Osteoblast (primary cell): ENCODE data around the gene TWF2. TPM values are rescaled to one million over a fixed set of nuclear protein-coding genes. Genes with fewer than 3 reads are reported as not detected.

Experiments
- DNase-seq: peaks from one replicate; pipeline ENCODE4 v3.0.0; 2011; ENCODE audit warnings: low spot score, mixed read lengths; ENCODE audit not compliant: insufficient read length; ENCODE audit errors: missing footprints
- H2AFZ ChIP-seq: 2 replicates; pipeline ENCODE4 v1.6.0; 2011; ENCODE audit warnings: mild to moderate bottlenecking, low read length
- H3K27ac ChIP-seq: 2 replicates; pipeline ENCODE4 v1.5.1; 2011; ENCODE audit warnings: mild to moderate bottlenecking, low read depth, low read length, moderate library complexity
- H3K27me3 ChIP-seq: 2 replicates; pipeline ENCODE4 v1.6.0; 2012; ENCODE audit warnings: mild to moderate bottlenecking, control low read depth, inconsistent platforms, low read length, moderate library complexity; ENCODE audit not compliant: insufficient read depth
- H3K36me3 ChIP-seq: 2 replicates; pipeline ENCODE4 v1.5.1; 2011; ENCODE audit warnings: mild to moderate bottlenecking, low read length, control low read depth, moderate library complexity; ENCODE audit not compliant: insufficient read depth
- H3K4me1 ChIP-seq: 2 replicates; pipeline ENCODE4 v1.5.1; 2011; ENCODE audit warnings: mild to moderate bottlenecking, low read length, control low read depth, moderate library complexity; ENCODE audit not compliant: insufficient read depth
- H3K4me2 ChIP-seq: 2 replicates; pipeline ENCODE4 v1.6.0; 2011; ENCODE audit warnings: mild to moderate bottlenecking, low read length; ENCODE audit not compliant: insufficient read depth
- H3K4me3 ChIP-seq: fragments of 200-600 bp; sonication (generic); 3 replicates; pipeline ENCODE4 v1.5.1; 2012; ENCODE audit warnings: mild to moderate bottlenecking, low read length, inconsistent platforms; ENCODE audit not compliant: insufficient read depth
- H3K79me2 ChIP-seq: 2 replicates; pipeline ENCODE4 v1.6.0; 2012; ENCODE audit warnings: mild to moderate bottlenecking, low read length, control low read depth, inconsistent platforms; ENCODE audit not compliant: insufficient read depth
- H3K9me3 ChIP-seq: 2 replicates; pipeline ENCODE4 v1.5.1; 2011; ENCODE audit warnings: low read depth, low read length, control low read depth
- H4K20me1 ChIP-seq: 2 replicates; pipeline ENCODE4 v1.6.0; 2012; ENCODE audit warnings: mild to moderate bottlenecking, low read length, control low read depth; ENCODE audit not compliant: insufficient read depth
- CTCF ChIP-seq: IDR thresholded peaks from 2 replicates; pipeline ENCODE4 v1.5.1; 2011; ENCODE audit warnings: mild to moderate bottlenecking, low read depth, low read length, moderate library complexity; ENCODE audit errors: extremely low read depth
- total RNA-seq: library from RNA; depleted of rRNA; stranded (reverse); fragments of >200 nt; gene quantifications from 2 replicates; pipeline ENCODE4 v1.2.3, GENCODE V29; 2012

The TWF2 gene
- total RNA-seq, 1 donor: 138 TPM

DNA sequence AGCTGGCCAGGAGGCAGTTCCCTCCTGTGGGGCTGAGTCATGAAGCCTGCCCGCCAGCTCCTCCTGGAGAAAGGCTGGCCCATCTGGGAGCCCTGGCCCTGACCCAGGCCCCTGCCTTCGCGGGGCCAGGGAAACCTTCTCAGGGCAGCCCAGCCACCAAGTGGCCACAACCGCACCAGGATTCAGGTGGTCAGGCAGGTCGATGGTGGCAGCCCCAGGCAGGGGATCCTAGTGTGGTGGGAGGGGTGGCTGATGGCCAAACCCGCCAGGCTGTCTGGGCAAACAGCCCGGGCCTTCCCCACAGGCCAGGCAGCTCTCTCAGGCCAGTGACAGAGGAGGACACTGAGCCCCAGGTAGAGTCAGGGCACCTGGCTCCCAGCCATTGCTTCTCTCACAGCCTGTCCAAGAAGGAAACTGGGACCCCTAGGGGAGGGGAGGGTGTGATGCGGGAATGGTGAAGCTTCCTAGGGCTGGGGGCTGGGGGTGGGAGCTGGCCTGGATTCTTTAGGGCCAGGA is 1.2 kb downstream of the TWF2 start:
- Histone ChIP-seq H3K27ac (peak overlapping the region; percentile 90), H4K20me1 (peaks cover 29% of the 10 kb centered on the region), H3K4me2 (peak overlapping the region; percentile 99), H3K9me3 (no peaks in the 10 kb centered on the region), H3K79me2 (peaks cover 56% of the 10 kb centered on the region), H3K36me3 (peaks cover 8% of the 10 kb centered on the region), H2AFZ (no peak overlapping the region), H3K4me3 (peak overlapping the region; percentile 94), H3K27me3 (no peaks in the 10 kb centered on the region), H3K4me1 (peaks cover 41% of the 10 kb centered on the region)
- DNase-seq: peak; percentile 100
- TF ChIP-seq CTCF: no peak

DNA sequence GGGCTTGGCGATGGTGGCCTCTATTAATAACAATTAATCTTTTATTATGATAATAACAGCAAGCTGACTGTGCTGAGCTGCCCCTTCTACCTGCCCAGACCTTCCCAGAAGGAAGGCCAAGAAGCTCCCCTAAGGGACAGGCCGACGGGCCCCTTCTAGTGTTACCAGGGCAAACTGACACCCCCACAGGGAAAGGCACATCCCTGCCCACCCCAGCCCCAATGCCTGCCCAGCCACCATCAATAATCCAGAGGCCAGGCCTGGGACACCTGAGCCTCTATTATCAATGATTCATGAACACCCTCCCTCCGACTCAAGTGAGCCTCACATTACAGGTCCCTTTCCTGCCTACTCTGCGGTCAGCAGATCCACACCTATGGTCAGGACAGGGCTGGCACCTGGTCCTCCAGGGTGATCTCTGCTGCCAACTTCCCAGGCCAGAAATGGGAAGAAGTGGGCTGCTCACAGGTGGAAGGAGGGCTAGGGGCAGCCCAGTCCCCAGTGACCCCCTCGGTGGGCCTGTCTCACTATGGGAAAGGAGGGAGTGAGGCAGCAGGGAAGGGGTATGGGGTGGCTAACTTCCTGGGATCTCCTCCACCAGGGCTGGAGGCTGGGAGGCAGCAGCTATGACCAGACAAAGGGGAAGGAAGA is 1.8 kb downstream of the TWF2 start:
- no peak for TF ChIP-seq CTCF
- Histone ChIP-seq H3K4me1 (peaks cover 41% of the 10 kb centered on the region), H3K9me3 (no peaks in the 10 kb centered on the region), H3K27me3 (no peaks in the 10 kb centered on the region), H2AFZ (peak overlapping the region; percentile 27), H3K4me3 (peak overlapping the region; percentile 94), H4K20me1 (peaks cover 33% of the 10 kb centered on the region), H3K36me3 (peaks cover 8% of the 10 kb centered on the region), H3K27ac (peak overlapping the region; percentile 90), H3K79me2 (peaks cover 61% of the 10 kb centered on the region), H3K4me2 (peak overlapping the region; percentile 99)
- no peak for DNase-seq

DNA sequence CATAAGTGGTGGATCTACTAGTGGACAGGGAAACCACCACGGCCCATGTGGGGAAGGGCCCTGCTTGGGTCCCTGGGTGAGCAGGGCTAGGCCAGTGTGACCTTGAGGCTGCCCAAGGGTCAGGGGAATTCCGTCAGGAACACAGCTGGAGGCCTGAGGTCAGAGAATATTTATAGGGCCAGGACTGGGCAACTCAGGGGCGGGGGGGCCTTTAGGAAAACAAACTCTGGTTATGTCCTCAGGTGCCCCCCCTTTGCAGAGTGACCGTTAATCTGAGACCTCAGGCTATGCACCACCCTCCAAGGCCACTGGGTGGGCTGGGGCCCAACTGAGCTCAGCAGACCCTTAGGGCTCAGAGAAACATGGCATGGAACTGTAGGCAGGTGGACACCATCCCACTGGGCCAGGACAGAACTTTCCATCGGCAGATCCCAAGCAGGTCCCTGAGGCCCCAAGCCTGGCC is 2.5 kb downstream of the TWF2 start:
- Histone ChIP-seq H4K20me1 (peaks cover 39% of the 10 kb centered on the region), H3K4me1 (peaks cover 41% of the 10 kb centered on the region), H2AFZ (no peak overlapping the region), H3K36me3 (peaks cover 8% of the 10 kb centered on the region), H3K27ac (peak overlapping the region; percentile 90), H3K27me3 (no peaks in the 10 kb centered on the region), H3K79me2 (peaks cover 67% of the 10 kb centered on the region), H3K4me2 (peak overlapping the region; percentile 99), H3K4me3 (no peak overlapping the region), H3K9me3 (no peaks in the 10 kb centered on the region)
- TF ChIP-seq CTCF: no peak
- peak; percentile 85 for DNase-seq
